Measurements from ENCODE around the gene AJM1. TPM values are rescaled to one million over a fixed set of nuclear protein-coding genes. Genes with fewer than 3 reads are reported as not detected.

The AJM1 gene
- total RNA-seq, 1 donor from 2014 or later: not detected

GRCh38 chr9:136815422-136815782 is 26.9 kb upstream of the AJM1 start:
- Histone ChIP-seq H3K79me2 (ENCODE audit: low read depth) (peaks cover 78% of the 10 kb centered on the region), H2AFZ (replicated peaks) (no peak overlapping the region), H3K27me3 (peaks cover 8% of the 10 kb centered on the region), H3K4me1 (peaks cover 1% of the 10 kb centered on the region), H3K9me3 (ENCODE audit: low read depth) (no peaks in the 10 kb centered on the region), H3K9ac (no peak overlapping the region), H3K36me3 (peaks cover 3% of the 10 kb centered on the region), H3F3A (ENCODE audit: low read depth) (peaks cover 2% of the 10 kb centered on the region), H3K27ac (no peak overlapping the region), H3K4me3 (no peak overlapping the region), H4K20me1 (ENCODE audit: low read depth) (peaks cover 74% of the 10 kb centered on the region), H3K4me2 (no peak overlapping the region)
- H3K9me3 Mint-ChIP-seq: no peaks in the 10 kb centered on the region
- H3K4me1 Mint-ChIP-seq: peaks cover 4% of the 10 kb centered on the region
- H3K4me3 Mint-ChIP-seq: no peak overlapping the region
- TF ChIP-seq EZH2 (IDR thresholded peaks at IDR 0.05) (no peak), CTCF (IDR thresholded peaks at IDR 0.05) (no peak), EZH2phosphoT487 (IDR thresholded peaks at IDR 0.05) (no peak)
- DNase-seq (ENCODE audit: low spot score): no peak
- H3K27me3 Mint-ChIP-seq (ENCODE audit: insufficient read depth, low read depth): peaks cover 4% of the 10 kb centered on the region
- no peak overlapping the region for H3K27ac Mint-ChIP-seq
- peaks cover 35% of the 10 kb centered on the region for H3K36me3 Mint-ChIP-seq

GRCh38 chr9:136820971-136821825 is 21.1 kb upstream of the AJM1 start:
- Mint-ChIP-seq H3K36me3 (peaks cover 21% of the 10 kb centered on the region), H3K4me3 (peak overlapping the region; percentile 38), H3K4me1 (peaks cover 10% of the 10 kb centered on the region), H3K9me3 (no peaks in the 10 kb centered on the region), H3K27ac (peak overlapping the region; percentile 78), H3K27me3 (ENCODE audit: insufficient read depth, low read depth) (peaks cover 4% of the 10 kb centered on the region)
- Histone ChIP-seq H3K4me3 (peak overlapping the region; percentile 53), H3K36me3 (peaks cover 3% of the 10 kb centered on the region), H3K79me2 (ENCODE audit: low read depth) (peaks cover 48% of the 10 kb centered on the region), H4K20me1 (ENCODE audit: low read depth) (peaks cover 64% of the 10 kb centered on the region), H3K9ac (no peak overlapping the region), H3K9me3 (ENCODE audit: low read depth) (no peaks in the 10 kb centered on the region), H3F3A (ENCODE audit: low read depth) (peaks cover 12% of the 10 kb centered on the region), H3K4me2 (peak overlapping the region; percentile 97), H3K27ac (no peak overlapping the region), H3K4me1 (peaks cover 9% of the 10 kb centered on the region), H3K27me3 (peaks cover 16% of the 10 kb centered on the region), H2AFZ (replicated peaks) (no peak overlapping the region)
- peak; percentile 75 for DNase-seq (ENCODE audit: low spot score)
- TF ChIP-seq EZH2phosphoT487 (IDR thresholded peaks at IDR 0.05): no peak
- no peak for TF ChIP-seq CTCF (IDR thresholded peaks at IDR 0.05)
- no peak for TF ChIP-seq EZH2 (IDR thresholded peaks at IDR 0.05)

- H3K27me3 ChIP-seq: peaks cover 16% of the 10 kb centered on the region
- H3K4me3 ChIP-seq: peak overlapping the region; percentile 53
- H3K9ac ChIP-seq: no peak overlapping the region
- H3K27me3 Mint-ChIP-seq (ENCODE audit: insufficient read depth, low read depth): peaks cover 4% of the 10 kb centered on the region
- H3K4me1 ChIP-seq: peaks cover 9% of the 10 kb centered on the region
- peak overlapping the region; percentile 97 for H3K4me2 ChIP-seq
- no peak overlapping the region for H3K4me3 Mint-ChIP-seq
- H3K4me1 Mint-ChIP-seq: peaks cover 10% of the 10 kb centered on the region
- H3K79me2 ChIP-seq (ENCODE audit: low read depth): peaks cover 40% of the 10 kb centered on the region
- peak; percentile 15 for DNase-seq (ENCODE audit: low spot score)
- H4K20me1 ChIP-seq (ENCODE audit: low read depth): peaks cover 58% of the 10 kb centered on the region
- no peak overlapping the region for H3K27ac ChIP-seq
- H3K9me3 ChIP-seq (ENCODE audit: low read depth): no peaks in the 10 kb centered on the region
- peaks cover 12% of the 10 kb centered on the region for H3F3A ChIP-seq (ENCODE audit: low read depth)
- H3K36me3 ChIP-seq: peaks cover under 1% of the 10 kb centered on the region
- no peaks in the 10 kb centered on the region for H3K9me3 Mint-ChIP-seq
- H3K27ac Mint-ChIP-seq: no peak overlapping the region
- TF ChIP-seq EZH2 (IDR thresholded peaks at IDR 0.05) (no peak), EZH2phosphoT487 (IDR thresholded peaks at IDR 0.05) (no peak), CTCF (IDR thresholded peaks at IDR 0.05) (no peak)
- H3K36me3 Mint-ChIP-seq: peaks cover 16% of the 10 kb centered on the region
- no peak overlapping the region for H2AFZ ChIP-seq (replicated peaks)
Measured at GRCh38 chr9:136821826-136822544, 20.3 kb upstream of the AJM1 start.
